Measurements from ENCODE around the gene BAD.

DNA sequence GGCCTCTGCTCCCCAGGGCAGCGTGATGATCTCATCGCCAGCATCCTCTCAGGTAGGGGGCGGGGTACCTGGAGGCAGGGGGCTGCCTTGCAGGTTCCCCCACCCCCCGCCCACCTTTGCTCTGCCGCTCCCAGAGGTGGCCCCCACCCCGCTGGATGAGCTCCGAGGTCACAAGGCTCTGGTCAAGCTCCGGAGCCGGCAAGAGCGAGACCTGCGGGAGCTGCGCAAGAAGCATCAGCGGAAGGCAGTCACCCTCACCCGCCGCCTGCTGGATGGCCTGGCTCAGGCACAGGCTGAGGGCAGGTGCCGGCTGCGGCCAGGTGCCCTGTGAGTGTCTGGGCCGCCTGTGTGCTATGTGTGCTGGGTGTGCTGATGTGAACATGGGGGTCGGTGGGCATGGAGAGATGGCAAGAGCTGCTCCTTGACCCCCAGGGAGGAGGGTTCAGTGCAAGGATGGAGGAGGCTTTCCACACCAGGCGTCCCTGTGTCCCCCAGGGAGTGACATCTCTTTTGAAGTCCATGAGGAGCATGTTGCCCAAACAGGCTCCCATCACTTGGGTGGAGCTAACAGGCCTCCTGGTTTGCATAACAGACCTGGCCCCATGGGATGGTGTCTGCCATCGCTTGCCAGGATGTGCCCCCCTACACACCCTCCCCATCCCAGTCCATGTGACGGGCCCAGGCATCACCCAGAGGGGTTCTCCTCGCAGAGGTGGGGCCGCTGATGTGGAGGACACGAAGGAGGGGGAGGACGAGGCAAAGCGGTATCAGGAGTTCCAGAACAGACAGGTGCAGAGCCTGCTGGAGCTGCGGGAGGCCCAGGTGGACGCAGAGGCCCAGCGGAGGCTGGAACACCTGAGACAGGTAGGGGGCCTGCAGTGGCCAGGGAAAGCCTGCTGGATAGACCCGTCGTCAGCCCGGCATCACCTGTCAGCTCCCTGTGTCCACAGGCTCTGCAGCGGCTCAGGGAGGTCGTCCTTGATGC, 19.0 kb downstream of the BAD start:
- TF ChIP-seq, protein P1, sequence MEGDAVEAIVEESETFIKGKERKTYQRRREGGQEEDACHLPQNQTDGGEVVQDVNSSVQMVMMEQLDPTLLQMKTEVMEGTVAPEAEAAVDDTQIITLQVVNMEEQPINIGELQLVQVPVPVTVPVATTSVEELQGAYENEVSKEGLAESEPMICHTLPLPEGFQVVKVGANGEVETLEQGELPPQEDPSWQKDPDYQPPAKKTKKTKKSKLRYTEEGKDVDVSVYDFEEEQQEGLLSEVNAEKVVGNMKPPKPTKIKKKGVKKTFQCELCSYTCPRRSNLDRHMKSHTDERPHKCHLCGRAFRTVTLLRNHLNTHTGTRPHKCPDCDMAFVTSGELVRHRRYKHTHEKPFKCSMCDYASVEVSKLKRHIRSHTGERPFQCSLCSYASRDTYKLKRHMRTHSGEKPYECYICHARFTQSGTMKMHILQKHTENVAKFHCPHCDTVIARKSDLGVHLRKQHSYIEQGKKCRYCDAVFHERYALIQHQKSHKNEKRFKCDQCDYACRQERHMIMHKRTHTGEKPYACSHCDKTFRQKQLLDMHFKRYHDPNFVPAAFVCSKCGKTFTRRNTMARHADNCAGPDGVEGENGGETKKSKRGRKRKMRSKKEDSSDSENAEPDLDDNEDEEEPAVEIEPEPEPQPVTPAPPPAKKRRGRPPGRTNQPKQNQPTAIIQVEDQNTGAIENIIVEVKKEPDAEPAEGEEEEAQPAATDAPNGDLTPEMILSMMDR (IDR thresholded peaks at IDR 0.05 in 8 of 11, conservative IDR thresholded peaks at IDR 0.05 in 3 of 11), result no peak
- no peak for TF ChIP-seq POLR2AphosphoS5 (IDR thresholded peaks at IDR 0.05)

Data from spleen (tissue), 7 donors.